Lower leg skin (tissue), 3 donors: Measurements from ENCODE around the gene PTGDR2.

ENCODE experiments used
- POLR2A ChIP-seq, 2 donors: fragments of 450-650 bp; IDR thresholded peaks; one replicate each; pipeline ENCODE4 v1.6.1; 2016 to 2017; ENCODE audit warnings: antibody characterized with exemption in 2 of 2, mild to moderate bottlenecking in 1 of 2, moderate library complexity in 1 of 2
- TF ChIP-seq, protein P1 (sequence below), 3 donors: fragments of 450-650 bp; IDR thresholded peaks; one replicate each; pipeline ENCODE4 v1.5.1; 2016; ENCODE audit warnings: antibody characterized with exemption in 3 of 3, mild to moderate bottlenecking in 3 of 3, moderate library complexity in 2 of 3

GRCh38 chr11:60869451-60869825, 13.7 kb upstream of the PTGDR2 start:
- TF ChIP-seq, protein P1, sequence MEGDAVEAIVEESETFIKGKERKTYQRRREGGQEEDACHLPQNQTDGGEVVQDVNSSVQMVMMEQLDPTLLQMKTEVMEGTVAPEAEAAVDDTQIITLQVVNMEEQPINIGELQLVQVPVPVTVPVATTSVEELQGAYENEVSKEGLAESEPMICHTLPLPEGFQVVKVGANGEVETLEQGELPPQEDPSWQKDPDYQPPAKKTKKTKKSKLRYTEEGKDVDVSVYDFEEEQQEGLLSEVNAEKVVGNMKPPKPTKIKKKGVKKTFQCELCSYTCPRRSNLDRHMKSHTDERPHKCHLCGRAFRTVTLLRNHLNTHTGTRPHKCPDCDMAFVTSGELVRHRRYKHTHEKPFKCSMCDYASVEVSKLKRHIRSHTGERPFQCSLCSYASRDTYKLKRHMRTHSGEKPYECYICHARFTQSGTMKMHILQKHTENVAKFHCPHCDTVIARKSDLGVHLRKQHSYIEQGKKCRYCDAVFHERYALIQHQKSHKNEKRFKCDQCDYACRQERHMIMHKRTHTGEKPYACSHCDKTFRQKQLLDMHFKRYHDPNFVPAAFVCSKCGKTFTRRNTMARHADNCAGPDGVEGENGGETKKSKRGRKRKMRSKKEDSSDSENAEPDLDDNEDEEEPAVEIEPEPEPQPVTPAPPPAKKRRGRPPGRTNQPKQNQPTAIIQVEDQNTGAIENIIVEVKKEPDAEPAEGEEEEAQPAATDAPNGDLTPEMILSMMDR (IDR thresholded peaks at IDR 0.05) = no peak
- no peak for TF ChIP-seq POLR2A (IDR thresholded peaks at IDR 0.05)
